ENCODE results near the gene C17orf114.

The C17orf114 gene

DNA sequence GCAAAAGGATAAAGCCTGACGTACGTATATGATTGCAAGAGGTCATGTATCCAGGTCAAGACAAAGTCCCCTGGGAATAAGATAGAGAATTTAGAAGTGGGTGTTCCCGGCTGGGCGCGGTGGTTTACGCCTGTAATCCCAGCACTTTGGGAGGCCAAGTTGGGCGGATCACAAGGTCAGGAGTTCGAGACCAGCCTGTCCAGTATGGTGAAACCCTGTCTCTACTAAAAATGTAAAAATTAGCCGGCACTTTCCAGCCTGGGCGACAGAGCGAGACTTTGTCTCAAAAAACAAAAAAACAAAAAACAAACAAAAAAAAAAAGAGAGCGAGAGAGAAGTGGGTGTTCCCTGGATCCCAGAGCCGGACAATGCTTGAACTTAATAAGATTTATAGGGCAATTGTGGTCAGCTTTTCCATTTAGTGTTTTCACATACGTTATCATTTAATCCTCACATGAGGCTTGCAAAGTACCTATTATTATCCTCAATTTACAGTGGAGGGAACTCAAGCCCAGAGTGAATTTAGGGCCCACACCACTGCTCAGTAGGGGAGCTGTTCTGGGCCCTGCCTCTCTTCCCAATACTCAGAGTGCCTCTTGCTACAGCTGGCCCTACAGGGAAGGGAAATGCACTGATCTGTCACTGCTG lies 13.8 kb downstream of the C17orf114 start:
- H3K4me3 ChIP-seq (ENCODE audit: low read depth, low read length) = no peak overlapping the region

DNA sequence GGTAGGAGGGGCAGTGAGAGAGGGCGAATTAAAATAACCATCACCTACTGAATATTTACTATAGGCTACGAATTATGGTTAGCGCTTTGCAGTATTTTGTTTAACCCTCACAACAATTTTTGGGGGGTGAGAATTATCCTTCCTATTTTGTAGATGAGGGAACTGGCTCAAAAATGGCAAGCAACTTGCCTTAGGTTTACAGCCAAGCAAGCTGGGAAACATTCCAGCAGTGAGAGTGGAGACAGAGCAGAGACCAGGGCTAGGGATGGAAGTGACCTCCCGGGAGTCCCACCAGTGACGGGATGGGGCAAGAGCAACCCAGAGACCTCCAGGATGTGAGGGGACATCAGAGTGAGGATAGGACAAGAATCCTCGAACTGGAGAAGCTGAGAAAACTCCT lies 15.6 kb downstream of the C17orf114 start:
- H3K4me3 ChIP-seq (ENCODE audit: low read depth, low read length) = no peak overlapping the region

DNA sequence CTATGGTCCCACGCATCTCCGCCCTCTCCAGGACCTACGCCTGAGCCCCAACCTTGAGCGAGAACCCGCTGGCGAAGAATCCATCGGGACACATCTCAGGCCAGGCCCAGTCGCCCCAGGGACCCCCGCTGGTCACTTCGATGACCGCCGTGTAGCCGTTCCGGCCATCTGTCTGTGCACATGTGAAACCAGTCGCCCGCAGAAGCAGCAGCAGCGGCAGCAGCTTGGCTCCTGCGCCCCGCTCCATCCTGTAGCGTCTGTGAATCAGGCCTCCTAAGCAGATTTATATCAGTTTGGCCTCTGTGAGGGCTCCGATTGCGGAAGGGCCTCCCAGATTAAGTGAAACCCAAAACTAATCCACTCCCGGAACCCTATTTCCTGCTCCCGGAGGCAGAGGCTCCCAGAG lies 16.0 kb downstream of the C17orf114 start, which contains the start of gene VMO1:
TSS of gene VMO1 (minus strand) at position 259 of the 406 bp plus-strand sequence. CDS start at position 247, 12 bp downstream.
- no peak within 1 kb of the TSS for H3K4me3 ChIP-seq (ENCODE audit: low read depth, low read length)

DNA sequence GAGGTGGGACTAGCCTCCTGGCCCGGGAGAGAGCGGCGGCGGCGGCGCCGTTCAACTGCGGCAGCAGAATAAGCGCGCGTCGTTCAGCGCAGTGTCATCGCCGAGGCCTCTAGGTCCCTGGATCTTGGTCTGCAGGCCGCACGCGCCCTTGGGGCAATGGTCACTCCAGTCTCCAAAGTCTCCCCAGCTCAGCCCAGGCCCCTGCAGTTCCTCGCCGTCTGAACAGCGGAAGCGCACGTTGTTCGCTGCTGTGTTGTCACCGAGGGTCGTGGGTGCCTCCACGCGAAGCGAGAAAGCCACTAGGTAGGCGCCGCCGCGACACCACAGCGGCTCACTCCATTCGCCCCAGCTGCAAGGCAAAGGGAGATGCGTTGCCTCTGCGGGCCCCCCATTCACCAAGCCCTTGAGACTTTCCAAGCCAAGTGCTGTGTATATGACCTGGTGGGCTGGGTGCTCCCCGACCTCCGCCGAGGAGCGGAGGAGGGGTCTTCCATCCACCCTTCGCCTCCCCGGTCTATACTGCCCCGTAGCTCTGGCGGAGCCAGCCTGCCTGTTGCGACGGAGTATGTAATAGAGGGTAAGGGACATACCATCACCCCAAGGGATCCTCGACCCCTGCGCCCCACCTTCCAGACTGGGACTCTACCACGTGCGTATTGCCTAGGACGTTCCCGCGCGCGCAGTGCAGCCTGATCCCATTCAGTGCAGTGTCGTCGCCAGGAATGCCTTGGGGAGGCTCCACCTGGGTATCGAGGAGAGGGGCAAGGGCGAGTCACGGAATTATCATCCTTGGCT lies 16.6 kb downstream of the C17orf114 start:
- no peak overlapping the region for H3K4me3 ChIP-seq (ENCODE audit: low read depth, low read length)

DNA sequence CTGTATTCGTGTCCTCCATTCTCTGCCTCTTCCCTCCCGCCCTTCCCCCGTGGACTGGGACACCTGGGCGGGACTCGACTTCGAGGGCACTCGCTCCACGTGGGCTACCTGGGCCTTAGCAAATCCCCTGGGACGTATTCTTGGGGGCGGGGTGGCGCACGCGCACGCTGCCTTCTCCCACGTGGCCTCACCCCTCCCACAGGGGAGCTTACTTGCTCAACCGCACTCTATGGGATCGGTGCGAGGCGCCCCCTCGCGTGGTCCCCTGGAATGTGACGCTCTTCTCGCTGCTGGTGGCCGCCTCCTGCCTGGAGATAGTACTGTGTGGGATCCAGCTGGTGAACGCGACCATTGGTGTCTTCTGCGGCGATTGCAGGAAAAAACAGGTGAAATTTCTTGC lies 19.5 kb downstream of the C17orf114 start:
- no peak overlapping the region for H3K4me3 ChIP-seq (ENCODE audit: low read depth, low read length)

DNA sequence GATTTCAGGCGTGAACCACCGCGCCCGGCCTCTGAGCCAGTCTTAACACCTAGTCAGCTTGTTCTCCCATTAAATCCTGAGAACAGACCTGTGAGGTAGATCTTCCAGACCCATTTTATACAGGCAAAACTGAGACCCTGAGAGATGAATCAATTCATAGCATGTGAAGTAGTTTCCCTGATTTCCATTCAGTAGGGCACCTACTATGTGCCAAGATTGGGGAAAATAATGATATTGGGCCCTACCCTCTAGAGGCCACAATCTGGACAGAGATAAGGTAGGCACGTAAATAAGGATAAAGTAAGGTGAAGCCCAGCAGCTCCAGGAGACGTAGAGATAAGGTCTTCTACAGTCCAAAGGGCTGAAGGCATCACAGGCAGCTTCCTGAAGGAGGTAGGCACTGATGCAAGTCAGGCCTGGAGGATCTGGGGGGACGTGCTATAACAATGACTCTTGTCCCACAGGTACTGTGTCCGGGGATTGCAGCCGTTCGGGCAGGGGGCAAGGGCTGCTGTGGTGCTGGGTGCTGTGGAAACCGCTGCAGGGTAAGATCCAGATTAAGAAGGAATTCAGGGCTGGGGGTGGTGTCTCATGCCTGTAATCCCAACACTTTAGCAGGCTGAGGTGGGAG lies 21.7 kb downstream of the C17orf114 start:
- no peak overlapping the region for H3K4me3 ChIP-seq (ENCODE audit: low read depth, low read length)

DNA sequence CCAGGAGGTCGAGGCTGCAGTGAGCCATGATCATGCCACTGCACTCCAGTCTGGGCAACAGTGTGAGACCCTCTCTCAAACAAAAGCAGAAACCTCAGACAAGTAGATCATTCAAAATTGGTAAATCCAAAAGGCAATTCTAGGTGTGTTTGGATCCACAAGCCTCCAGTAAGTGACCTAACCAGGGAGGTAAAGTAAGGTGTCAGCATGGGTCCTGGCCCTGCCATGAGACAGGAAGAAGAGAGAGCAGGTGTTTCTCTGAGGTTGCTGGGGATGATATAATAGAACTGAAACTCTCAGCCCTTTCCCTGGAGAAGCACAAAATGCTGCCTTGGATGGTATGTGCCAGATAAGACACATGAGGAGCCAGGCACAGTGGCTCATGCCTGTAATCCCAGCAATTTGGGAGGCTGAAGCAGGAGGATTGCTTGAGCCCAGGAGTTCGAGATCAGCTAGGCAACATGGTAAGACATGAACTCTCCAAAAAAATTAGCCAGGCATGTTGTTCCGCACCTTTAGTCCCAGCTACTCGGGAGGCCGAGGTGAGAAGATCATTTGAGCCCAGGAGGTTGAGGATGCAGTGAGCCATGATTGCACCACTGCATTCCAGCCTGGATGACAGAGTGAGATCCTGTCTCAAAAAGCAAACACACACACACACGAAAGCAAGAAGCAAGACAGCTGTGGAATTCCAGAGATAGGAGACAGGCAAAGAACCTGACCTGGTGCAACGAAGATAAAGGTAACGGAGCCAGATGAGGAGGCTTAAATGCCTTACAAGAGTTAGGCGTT lies 24.0 kb downstream of the C17orf114 start:
- no peak overlapping the region for H3K4me3 ChIP-seq (ENCODE audit: low read depth, low read length)

DNA sequence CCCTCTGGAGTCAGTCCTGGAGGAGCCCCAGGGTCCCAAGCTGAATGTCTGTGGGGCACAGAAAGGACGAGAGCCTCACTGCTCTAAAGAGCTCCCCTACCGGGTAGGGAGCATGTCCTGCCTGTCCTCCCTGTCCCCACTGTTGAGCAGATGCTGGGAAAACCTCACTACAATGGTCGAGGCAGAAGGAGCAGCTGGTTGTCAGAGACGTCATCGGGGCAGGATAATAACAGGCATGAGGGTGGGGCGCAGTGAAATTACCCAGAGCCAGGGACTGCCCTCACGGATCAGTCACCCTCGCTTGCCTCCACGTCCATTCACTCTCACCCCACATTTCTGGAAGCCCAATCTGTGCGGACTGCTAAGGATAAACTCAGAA lies 29.9 kb downstream of the C17orf114 start:
- no peak overlapping the region for H3K4me3 ChIP-seq (ENCODE audit: low read depth, low read length)

DNA sequence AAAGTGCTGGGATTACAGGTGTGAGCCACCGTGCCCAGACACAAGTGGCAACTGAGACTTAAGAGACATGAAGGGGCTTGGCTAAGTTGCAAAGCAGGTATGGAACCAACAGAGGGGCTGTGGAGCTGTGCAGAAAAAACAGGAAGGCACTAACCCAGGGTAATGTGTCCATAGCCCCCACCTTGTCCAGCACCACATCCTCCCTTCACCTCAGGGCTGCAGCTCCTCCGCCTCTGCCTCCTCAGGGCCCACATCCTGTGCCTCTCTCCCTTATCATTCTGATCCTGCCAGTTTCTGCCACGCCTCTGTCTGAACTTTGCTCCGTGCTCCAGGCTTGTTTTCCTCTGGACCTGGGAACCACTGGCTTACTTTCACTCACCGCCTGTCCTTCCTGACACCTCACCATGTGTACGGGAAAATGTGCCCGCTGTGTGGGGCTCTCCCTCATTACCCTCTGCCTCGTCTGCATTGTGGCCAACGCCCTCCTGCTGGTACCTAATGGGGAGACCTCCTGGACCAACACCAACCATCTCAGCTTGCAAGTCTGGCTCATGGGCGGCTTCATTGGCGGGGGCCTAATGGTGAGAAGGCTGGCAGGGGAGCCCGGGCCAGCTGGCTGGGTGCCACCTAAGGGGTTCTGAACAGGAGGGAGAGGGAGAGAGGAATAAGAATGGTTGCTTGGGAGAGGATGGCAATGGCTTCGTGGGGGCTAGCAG lies 30.5 kb downstream of the C17orf114 start, which contains the start of gene TM4SF5:
TSS of gene TM4SF5 (plus strand) at position 368 of the 716 bp plus-strand sequence. CDS start at position 405, 37 bp downstream.
- H3K4me3 ChIP-seq (ENCODE audit: low read depth, low read length) = no peak within 1 kb of the TSS

DNA sequence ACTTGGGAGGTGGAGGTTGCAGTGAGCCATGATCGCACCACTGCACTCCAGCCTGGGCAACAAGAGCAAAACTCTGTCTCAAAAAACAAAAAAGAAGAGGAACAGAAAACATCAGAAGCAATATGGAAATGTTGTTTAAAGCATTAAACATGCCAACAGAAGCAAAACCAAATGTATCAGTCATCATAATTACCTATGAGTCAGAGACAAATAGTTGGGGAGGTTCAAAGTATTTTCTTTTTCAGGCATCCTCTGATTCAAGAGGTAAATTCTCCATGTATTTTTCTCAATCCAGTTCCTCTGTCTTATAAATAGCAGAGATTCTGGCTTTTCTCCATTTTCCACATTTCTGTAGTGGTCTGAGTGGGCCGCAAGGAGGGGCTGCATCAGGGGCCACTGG lies 32.5 kb downstream of the C17orf114 start:
- no peak overlapping the region for H3K4me3 ChIP-seq (ENCODE audit: low read depth, low read length)

DNA sequence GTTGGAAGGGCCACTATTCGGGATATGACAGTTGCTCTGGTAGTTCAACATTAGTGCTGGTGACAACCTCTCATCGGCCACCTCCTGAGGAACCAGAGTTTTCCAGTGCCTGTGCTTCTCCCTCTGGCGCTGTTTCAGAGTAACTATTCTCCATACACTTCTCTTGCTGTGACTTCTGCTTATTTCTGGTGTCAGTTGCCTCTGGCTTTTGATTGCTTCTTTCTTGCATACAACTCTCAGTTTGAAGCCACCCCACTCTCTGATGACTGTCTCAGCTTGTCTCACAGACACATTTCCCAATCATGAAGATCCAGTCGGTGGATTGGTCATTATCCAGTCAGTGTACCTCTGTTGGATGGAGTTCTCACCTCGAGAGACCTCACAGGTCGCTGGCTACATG lies 33.8 kb downstream of the C17orf114 start:
- no peak overlapping the region for H3K4me3 ChIP-seq (ENCODE audit: low read depth, low read length)

DNA sequence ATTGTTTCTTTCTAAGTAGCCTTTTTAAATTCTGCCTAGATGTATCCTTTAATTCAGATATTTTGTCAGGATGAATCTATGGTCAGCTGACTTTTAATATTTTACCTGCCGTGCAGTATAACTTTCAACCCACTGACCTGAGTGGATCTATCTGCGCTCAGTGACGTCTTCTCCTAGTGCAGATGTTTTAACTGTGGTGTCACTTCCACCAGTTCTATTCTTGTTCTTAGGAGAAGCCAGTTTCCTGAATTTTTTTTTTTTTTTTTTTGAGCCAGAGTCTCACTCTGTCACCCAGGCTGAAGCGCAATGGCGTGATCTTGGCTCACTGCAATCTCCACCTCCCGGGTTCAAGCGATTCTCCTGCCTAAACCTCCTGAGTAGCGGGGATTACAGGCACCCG lies 35.4 kb downstream of the C17orf114 start:
- H3K4me3 ChIP-seq (ENCODE audit: low read depth, low read length) = no peak overlapping the region

DNA sequence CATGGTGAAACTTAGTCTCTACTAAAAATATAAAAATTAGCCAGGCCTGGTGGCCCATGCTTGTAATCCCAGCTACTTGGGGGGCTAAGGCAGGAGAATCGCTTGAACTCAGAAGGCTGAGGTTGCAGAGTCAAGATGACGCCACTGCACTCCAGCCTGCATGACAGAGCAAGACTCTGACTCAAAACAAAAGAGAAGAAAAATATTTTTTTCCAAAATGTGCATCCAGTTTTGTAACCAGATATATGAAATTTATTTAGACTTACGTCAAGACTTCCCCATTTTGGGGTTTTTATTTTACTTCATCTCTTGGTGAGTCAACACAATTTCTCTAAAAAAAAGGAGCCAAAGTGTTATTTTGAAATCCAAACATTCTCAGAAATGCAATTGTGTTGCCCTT lies 35.9 kb downstream of the C17orf114 start:
- no peak overlapping the region for H3K4me3 ChIP-seq (ENCODE audit: low read depth, low read length)

DNA sequence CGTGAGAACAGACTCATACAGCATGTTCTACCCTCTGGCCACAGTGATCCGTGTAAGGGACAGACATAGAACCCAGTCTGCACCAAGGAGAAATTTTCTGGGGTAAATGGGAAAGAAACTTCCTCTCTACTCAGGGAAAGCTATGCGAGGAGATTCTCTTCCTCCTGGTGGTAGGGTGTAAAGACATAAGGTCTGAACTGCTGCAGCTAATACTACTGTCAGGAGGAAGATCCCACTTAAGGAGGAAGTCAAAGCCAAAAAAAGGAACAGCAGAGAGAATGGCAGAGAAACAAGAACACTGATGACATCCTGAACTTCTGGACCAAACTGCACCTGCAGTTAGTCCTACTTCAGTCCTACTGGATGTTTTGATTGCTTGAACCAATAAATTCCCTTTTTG lies 37.5 kb downstream of the C17orf114 start:
- H3K4me3 ChIP-seq (ENCODE audit: low read depth, low read length) = no peak overlapping the region

DNA sequence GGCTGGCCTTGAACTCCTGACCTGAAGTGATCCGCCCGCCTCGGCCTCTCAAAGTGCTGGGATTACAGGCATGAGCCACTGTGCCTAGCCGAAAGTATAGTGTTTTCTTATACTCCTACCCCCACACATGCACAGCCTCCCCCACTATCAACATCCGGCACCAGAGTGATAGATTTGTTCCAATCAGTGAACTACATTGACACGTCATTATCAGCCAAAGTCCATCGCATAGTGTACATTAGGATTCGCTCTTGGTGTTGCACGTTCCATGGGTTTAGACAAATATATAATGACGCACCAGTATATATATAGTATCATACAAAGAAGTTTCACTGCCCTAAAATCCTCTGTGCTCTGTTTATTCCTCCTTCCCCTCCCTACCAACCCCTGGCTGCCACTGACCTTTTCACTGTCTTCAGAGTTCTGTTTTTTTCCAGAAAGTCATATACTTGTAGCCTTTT lies 42.3 kb downstream of the C17orf114 start:
- H3K4me3 ChIP-seq (ENCODE audit: low read depth, low read length) = no peak overlapping the region

DNA sequence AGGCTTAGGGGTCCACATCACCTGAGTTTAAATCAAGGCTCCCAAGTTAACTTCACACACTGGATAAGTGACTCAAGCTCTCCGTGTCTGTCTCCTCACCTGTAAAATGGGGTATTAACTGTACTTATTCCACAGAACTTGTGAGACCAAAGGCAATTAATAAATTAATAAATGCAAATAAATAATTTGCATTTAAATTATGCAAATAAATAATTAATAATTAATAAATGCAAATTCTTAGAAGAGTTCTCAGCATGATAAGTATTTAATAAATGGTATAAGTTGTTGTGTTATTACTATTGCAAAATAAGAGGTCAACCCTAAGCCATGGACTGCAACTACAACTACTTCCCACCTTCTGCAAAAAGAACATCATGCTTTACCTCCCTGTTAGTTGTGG lies 48.7 kb downstream of the C17orf114 start:
- no peak overlapping the region for H3K4me3 ChIP-seq (ENCODE audit: low read depth, low read length)

DNA sequence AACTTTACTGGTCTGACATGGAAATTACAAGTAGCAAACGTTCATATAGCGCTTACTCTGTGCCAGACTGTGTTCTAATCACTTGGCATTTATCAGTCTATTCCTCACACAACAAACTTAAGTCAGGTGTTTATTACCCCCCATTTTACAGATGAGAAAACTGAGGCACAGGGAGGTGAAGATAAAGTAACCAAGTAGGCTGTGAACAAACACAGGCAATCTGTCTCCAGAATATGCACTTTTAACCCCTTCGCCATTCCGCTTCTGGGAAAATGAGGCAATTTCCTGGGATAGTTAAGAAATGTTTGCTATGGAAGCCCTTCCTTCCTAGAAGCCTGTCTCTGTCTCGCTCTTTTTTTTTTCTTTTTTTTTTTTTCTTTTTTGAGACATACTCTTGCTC lies 50.2 kb downstream of the C17orf114 start:
- no peak overlapping the region for H3K4me3 ChIP-seq (ENCODE audit: low read depth, low read length)
